Liver (tissue), 2 donors: ENCODE measurements around the gene CCDC63.

Experiments used
- GABPA ChIP-seq, 2 donors: IDR thresholded peaks in 1 of 2; conservative IDR thresholded peaks in 1 of 2; 2 replicates each; pipeline ENCODE4 v1.6.1; 2016; ENCODE audit warnings: antibody characterized with exemption in 2 of 2, mild to moderate bottlenecking in 1 of 2, moderate library complexity in 1 of 2
- JUND ChIP-seq, 2 donors: IDR thresholded peaks; 2 replicates each; pipeline ENCODE4 v1.6.1; 2016; ENCODE audit warnings: antibody characterized with exemption in 2 of 2
- SP1 ChIP-seq: IDR thresholded peaks from 2 replicates; pipeline ENCODE4 v1.6.1; 2018; ENCODE audit warnings: antibody characterized with exemption, mild to moderate bottlenecking
- donor health status: healthy.

DNA sequence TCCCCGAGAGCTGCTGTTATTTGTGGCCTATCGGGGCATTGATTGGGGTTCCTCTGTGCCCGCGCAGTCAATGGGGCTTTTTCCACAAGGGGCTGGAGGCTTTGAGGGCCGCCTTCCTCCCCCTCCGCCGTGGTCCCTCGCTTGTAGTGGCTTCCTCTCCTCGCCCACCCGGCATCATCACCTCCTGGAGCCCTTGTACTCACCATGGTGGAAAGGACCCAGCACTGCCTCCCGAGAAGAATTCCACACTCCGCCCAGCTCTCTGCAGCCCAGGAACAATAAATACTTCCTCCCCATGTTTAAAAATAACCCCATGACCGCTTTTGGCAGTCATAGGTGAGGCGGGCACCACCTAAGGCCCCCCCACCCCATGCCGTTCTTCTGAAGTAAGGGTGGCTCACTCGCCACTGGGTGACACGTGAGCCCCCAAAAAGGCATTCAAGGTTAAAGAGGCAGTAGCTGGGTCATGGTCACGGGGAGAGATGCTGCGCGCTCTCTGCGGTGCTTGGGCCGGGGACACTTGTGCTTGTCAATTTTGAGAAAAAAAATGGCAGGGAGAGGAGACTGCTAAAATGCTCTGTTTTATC is 73.6 kb downstream of the CCDC63 start, which contains the start of gene MYL2:
- TF ChIP-seq SP1 (no peak), JUND (IDR thresholded peaks at IDR 0.05) (no peak), GABPA (IDR thresholded peaks at IDR 0.05 in 1 of 2, conservative IDR thresholded peaks at IDR 0.05 in 1 of 2) (no peak)
